ENCODE data around the gene RPS8.
"Not testable (repeated sequence)": the region's sequence is repeated elsewhere in the genome, so short reads cannot be mapped to it uniquely, and the experiment has no call there.

The RPS8 gene

GRCh38 chr1:44780583-44781121 lies 5.3 kb downstream of the RPS8 start:
- no peak for DNase-seq (ENCODE audit: low read depth)

DNA sequence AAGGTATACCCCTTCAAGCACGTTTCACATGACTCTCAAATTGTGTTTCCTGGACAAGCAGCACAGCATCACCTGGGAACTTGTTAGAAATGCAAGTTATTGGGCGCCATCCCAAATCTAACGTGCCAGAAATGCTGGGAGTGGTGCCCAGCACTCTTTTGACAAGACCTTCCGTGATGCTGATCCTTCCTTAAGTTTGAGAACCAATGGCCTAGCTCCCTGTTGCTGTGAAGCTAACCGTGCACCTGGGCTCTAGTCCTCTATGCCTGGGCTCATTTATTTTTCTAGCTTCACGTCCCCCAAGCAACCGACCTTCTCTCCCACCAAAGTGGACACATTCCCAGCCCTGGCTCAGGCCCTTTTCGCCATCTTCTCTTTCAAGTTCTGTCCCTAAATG lies 8.4 kb downstream of the RPS8 start:
- DNase-seq (ENCODE audit: low read depth) = no peak

DNA sequence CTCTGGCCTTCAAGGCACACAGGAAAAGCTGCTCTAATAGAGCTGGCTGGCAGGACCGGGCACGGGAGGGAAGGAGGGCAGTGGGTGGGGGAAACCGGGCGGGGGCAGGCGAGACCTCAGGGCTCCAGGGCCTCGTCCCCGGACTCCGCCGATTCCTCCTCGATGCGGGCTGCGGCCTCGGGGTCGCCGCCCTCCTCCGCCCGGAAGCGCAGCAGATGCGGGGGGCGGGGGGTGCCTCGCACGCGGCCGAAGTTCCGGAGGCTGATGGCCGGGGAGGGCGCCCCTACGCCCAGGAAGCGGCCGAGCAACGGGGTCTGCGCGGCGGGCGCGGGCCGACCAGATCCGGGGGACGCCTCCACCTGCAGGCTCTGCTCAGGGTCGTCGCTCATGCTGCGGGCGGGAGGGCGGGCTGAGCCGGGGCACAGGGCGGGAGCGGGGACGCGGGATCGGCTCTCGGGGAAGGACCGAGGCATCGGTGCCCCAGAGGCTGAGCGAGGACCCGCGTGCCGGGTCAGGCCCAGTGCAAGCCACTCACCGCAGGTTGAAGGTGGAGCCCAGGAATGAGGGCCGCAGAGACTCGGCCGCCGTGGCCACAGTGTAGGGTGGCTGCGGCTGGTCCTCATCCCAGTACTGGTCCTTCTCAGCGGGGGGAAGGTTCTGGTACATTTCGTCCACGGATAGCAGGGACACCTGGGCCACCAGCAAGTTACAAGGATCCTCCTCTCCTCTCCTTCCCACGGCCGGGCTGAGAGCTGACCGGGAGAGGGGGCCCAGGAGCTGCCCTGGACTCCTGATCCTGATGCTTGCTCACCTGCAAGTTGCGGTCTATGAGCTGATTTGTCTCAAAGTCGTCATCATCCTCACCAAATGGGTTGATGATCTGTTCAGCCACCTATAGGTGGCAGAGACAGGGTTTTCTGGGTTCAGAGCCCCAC lies 9.0 kb downstream of the RPS8 start:
- no peak for DNase-seq (ENCODE audit: low read depth)

GRCh38 chr1:44785029-44785380 lies 9.7 kb downstream of the RPS8 start:
- DNase-seq (ENCODE audit: low read depth) = no peak

DNA sequence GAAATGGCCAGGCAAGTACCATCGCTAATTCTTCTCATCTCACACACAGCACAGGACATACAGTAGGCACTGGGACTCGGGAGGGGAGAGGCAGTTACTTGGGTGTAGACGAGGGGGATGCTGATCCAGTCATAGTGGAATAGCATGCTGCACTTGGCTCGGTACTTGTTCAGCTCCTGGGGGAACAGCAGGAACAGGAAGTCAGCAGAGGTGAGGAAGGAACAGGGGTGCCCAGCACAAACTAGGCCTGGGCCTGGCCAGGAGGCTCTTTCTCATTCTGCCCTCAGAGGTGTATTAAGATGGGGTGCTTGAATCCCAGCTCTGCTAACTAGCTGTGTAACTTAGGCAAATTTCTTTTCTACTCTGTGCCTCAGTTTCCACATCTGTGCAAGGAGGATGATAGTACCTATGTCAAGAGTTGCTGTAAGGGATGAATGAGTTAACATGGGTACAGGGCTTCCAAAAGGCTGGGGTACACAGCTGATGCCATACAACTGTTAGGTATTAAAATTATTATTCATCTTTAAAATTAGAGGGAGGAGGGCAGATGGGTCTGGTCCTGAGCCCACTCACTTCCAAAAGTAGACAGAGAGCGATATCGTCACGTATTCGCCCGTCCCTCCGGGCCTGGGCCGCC lies 10.3 kb downstream of the RPS8 start:
- DNase-seq (ENCODE audit: low read depth) = no peak

DNA sequence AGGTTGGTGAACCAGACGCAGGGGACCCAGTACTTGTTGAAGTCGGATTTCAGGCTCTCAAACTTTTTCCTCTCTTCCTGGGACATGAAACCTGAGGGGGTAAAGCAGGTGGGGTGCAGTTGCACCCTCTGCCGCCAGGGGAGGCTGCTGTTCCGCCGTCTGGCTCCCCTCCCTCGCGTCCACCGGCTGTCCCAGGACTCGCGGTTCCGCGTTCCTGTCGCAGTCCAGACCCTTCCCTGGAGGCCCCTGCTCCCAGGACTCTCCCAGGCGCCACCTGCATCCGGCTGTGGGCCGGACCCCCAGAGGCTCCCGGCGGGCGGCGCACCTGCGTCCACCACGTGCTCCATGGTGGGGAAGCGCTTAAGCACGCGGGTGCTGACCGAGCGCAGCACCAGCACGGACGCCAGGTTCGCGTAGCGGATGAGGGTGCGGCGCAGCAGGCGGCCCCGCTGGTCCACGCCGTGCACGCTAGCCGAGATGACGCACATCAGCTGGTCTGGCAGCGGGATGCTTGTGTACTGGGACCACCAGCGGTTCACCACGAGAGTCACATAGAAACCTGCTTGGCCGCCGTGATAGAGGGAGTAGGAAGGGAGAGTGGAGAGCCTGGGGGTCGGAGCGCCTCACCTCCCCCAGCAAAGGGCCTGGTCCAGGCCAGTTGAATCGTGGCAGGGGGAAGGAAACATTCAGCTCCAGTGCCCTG lies 10.9 kb downstream of the RPS8 start:
- DNase-seq (ENCODE audit: low read depth) = no peak

DNA sequence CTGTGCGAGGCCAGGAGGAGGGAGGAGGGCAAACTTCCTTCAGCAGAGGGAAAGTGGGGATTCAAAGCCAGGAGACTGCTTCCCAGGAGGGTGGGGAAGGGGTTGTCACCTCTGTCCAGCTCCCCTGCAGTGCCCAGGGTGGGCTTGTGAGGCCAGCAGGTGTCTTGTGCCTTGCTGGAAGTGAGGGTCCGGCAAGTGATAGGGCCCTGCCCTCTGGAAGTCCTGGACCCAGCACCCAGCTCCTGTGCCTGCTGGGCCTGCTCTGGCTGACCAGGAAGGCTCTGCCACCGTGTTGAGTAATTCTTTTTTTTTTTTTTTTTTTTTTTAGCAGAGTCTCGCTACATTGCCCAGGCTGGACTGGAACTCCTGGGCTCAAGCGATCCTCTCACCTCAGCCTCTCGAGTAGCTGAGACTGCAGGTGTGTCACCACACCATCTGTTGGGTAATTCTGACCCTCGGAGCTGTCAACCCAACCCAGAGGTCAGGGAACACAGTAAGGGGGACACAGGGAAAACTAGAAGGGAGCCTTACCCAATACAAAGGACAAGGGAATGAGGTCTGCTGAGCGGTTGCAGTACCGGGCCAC lies 11.6 kb downstream of the RPS8 start:
- no peak for DNase-seq (ENCODE audit: low read depth)

GRCh38 chr1:44787506-44787905 lies 12.2 kb downstream of the RPS8 start:
- no peak for DNase-seq (ENCODE audit: low read depth)

- no peak for DNase-seq (ENCODE audit: low read depth)
Observed at GRCh38 chr1:44788120-44788860, 12.9 kb downstream of the RPS8 start, which contains the start of gene BEST4. Gene BEST4, minus strand, starts transcription at chr1:44788170. Its CDS starts 465 bp downstream, at chr1:44787705.

DNA sequence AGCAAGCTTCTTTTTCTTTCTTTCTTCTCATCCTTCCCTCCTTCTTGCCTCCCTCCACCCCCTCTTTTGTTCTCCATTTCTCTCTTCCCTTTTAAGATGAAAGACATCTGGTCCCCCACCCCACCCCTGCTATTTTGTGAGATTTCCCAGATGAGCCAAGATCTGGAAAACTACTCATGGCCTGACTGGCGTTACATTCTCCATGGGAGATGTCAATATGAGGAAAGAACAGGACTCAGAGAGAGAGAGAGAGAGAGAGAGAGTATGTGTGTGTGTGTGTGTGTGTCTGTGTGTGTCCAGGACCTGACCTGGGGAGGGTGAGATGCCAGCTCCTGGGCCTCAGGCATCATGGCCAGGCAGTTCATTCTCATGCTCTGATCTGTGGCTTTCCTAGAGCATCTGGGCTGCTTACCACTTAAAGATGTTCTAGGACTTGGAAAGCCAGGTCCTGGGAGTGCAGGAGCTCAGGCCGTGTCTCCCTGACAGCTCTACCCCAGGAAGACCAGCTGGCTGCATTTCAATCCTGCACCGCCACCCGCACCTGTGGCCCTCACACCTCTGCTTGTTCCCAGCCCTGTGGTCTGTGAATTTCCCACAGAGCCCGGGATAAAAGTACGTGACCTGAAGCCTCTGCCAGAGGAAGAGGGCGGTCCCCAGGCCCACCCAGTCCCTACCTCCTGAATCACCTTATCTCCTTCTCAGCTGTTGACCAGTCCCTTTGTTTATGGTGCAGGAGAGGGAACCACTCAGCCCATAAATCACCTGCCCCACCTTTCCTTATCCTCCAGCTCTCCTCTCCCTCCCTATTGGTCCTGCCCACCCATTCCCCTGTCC lies 15.8 kb downstream of the RPS8 start:
- no peak for DNase-seq (ENCODE audit: low read depth)

DNA sequence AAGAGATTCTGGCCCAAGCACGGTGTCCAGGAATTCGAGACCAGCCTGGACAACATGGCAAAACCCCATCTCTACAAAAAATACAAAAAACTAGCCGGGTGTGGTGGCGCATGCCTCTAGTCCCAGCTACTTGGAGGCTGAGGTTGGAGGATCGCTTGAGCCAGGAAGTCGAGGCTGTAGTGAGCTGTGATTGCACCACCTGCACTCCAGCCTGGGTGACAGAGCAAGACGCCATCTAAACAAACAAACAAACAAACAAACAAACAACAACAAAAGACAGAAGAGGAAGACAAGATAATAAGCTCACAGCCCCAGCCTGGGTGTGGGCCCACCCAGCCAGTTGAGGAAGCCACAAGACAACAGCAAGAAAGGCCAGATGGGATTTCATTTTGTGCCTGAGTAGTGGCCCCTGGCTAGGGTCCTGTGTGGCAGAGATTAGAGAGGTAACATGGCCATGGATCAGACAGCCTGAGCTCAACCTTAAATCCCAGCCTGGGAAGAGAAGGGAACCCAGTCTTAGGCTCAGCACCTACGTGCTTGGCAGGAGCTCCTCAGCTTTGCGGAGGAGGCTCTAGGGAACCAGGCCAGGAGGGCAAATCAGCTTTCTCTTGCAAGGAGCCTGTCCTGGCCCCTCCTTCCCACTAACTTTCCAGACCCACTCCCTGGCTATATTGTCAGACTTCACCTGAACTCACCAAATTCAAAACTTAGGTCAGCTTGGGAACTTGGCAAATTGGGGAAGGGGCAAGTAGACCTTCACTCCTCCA lies 17.6 kb downstream of the RPS8 start:
- no peak for DNase-seq (ENCODE audit: low read depth)

GRCh38 chr1:44797886-44798285 lies 22.5 kb downstream of the RPS8 start:
- DNase-seq (ENCODE audit: low read depth) = not testable (repeated sequence)

DNA sequence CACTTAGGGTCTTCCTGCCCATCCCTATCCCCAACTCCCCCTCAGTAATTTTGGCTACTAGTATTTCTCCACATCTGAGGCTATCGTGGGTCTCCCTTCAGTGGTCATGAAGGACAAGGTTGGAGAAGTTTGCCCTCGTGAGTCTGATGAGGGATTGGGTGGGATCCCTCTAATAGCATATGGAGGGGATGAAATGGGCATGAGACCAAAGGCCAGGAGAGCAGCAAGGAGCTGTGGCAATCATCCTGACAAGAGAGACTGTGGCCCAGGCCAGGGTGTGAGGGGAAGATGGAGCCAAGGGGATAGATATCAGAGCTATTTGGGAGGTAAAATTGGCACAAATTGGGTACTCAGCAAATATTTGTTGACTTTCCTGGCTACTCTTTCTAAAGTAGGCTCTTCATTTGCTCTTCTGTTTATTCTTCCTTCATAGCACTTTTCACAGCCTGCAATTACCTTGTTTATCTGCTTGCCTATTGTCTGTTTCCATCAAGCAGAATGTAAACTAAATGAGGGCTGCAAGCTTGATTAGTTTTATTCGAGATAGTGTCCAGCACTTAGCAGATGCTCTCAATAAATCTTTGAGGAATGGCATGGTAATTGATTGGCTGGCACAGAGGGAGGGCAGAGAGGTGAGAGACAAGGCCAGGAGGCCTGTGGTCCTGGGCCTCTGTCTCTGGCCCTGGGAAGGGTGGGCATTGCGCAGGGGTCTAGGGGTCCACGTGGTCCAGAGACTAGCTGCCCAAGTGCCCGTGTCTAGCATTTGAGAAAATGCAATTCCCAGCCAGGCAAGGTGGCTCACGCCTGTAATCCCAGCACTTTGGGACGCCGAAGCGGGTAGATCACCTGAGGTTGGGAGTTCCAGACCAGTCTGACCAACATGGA lies 23.4 kb downstream of the RPS8 start:
- DNase-seq (ENCODE audit: low read depth) = no peak

- DNase-seq (ENCODE audit: low read depth) = peak; percentile 97
Observed at GRCh38 chr1:44799770-44800584, 24.6 kb downstream of the RPS8 start, which contains the start of gene PLK3. Gene PLK3, plus strand, starts transcription at chr1:44800377. Its CDS starts 87 bp downstream, at chr1:44800464.

DNA sequence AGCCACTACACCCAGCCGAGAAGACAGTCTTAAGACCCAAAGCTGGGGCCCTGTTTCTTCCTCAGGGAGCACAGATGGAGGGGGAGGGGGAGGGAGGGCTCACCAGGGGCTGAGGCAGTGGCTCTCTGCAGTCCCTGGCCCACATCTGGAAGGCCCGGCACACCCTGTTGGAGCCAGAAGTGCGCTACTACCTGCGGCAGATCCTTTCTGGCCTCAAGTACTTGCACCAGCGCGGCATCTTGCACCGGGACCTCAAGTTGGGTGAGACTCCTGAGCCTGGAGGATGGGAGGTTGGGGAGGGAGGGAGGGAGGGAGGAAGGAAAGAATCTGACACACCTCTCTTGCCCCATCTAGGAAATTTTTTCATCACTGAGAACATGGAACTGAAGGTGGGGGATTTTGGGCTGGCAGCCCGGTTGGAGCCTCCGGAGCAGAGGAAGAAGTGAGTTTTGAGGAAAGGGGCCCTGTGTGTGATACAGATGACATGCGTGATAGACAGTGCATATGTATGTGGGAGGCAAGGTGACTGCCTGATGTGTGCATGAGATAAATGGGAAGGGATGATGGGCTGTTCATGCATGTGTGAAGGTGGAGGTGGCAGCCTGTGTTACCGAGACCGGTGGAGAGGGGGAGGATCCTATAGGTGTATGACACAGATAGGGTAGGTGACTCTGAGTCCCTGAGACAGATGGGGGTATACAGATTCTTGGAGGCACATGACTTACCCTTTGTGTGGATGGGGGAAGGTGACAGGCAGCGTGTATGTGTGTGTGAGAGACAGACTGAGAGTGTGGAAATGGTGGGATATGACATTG lies 26.4 kb downstream of the RPS8 start:
- no peak for DNase-seq (ENCODE audit: low read depth)

GRCh38 chr1:44802306-44803061 lies 27.1 kb downstream of the RPS8 start:
- DNase-seq (ENCODE audit: low read depth) = no peak
